KG1 (cell line): ENCODE data around the gene PSMC2.
"Not testable (repeated sequence)": the region's sequence is repeated elsewhere in the genome, so short reads cannot be mapped to it uniquely, and the experiment has no call there.

Experiments
- DNase-seq: peaks from one replicate; lab custom pipeline; 2025; lab: John Stamatoyannopoulos, UW

PSMC2 gene

DNA sequence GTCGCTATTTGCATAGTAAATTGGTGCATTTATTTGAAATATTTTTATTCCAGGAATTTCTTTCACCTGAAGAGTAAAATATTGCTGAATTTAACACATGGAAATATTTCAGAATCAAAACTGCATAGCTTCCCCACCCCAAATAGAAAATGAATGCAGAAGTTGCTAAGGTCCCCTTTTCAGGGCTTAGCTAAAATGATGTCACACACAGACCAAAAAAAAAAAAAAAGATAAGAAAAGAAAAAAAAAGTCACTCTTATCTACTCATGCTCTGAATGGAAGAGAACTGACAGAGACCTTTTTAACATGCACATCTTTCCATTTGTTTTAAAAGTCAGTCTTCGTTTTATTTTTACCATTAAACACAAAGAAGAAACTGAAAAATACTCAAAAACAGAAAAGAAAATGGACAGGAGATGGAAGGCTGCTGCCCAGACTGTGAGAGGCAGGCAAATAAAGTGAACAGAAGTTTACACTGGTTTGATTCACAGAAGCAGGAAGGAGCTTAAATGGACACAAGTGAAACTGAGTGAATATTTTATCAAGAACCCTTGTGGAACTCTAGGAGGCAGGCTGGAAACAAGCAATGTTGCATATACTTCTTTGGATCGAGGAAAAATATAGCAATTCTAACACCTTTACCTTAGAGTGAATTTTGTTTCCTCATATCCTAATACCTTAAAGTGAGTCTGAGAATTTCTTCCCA, 32.0 kb downstream of the PSMC2 start:
- DNase-seq: no peak

GRCh38 chr7:103380395-103381191, 33.1 kb downstream of the PSMC2 start:
- DNase-seq: no peak

GRCh38 chr7:103381280-103382031, 34.0 kb downstream of the PSMC2 start:
- no peak for DNase-seq

- no peak for DNase-seq
Observed at GRCh38 chr7:103382032-103382402, 34.6 kb downstream of the PSMC2 start.

DNA sequence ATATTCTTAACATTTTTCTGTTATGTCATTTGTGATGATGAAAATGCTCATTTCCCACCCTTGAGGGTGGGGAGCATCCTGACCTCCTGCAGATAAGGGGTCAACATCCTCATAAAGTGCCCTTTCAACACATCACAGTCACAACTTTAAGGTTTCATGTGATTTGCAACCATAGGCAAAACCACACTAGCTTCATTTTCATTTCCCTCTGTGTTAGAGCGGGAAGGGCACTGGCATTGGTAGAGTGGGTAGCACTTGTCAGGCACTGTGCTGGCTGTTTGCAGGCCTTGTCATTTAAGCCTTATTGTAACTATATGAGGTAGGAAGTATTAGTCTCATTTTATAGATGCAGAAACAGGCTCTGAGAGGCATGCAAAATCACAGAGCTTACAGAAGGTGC, 39.8 kb downstream of the PSMC2 start:
- no peak for DNase-seq

DNA sequence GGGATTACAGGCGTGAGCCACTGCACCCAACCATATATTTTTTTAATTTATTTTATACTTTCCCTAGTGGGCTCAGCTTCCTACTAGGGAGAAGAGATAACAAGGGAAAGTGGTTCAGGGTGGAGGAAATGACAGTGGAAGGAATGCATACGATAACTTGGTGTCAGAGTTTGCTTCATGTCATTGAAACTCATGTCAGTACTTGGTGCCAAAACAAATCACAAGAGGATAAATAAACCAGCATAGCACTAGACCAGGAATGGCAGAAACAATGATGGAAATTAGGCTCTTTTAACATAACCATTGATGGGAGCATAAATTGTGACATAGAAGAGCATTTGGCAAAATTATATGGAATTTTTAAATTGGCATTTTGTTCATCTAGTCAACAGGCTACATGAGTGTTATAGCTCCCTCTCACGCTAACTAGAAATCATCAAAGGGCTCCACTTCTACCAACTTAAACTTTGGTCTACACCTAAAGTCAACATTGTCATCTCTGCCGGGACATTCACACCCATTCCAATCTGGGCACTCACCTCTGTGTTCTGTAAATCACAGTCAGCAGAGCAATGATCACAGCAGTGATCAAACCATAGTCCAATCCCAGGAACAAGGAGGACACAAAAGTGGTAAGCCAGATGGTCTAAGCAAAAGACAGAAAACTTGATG, 41.2 kb downstream of the PSMC2 start:
- DNase-seq: no peak

- no peak for DNase-seq
Observed at GRCh38 chr7:103389263-103389662, 41.8 kb downstream of the PSMC2 start.

DNA sequence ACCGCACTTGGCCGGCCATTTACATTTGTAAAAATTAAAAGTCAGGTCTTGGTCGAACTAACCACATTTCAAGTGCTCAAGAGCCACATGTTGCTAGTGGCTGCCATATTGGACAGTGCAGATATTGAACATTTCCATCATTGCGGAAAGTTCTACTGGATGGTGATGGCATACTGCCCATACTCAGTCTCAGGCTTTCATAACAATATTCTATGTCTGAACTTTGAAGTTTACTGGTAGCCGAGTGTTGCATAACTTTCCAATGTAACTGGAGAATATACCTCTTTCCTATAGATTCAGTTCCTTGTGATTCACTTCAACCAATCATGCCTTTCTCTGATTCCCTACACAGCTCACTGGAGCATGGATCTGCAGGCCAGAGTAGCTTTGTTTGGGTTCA, 43.7 kb downstream of the PSMC2 start:
- DNase-seq: no peak

- no peak for DNase-seq
Observed at GRCh38 chr7:103391976-103392375, 44.5 kb downstream of the PSMC2 start.

GRCh38 chr7:103394566-103394965, 47.1 kb downstream of the PSMC2 start:
- DNase-seq: no peak

DNA sequence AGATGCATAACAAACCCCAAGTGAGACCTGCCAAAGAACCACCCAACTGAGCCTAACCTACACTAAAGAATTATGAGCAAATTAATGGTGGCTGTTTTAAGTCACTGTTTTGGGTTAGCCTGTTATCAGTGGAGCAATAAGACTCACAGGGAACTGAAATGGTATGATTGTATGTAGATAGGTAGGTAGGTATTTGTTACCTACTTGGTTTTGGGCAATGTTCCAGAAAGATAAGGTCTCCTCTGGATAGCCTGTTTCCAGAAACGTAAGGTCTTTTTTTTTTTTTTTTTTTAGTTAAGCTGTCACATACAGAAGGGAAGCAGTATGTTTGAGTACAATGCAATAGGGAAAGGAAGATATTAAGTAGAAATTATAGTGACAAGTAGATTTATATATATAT, 47.6 kb downstream of the PSMC2 start:
- no peak for DNase-seq

DNA sequence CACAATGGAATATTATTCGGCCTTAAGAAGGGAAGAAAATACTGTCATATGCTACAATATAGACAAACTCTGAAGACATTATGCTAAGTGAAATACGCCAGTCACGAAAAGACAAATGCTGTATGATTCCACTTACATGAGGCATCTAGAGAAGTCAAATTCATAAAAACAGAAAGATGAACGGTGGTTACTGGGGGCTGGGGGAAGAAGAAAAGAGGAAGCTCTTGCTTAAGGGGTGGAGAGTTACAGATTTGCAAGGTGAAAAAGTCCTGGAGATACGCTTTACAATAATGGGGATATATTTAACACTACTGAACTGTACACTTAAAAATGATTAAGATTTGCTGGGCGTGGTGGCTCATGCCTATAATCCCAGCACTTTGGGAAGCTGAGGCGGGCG, 49.0 kb downstream of the PSMC2 start:
- no peak for DNase-seq

DNA sequence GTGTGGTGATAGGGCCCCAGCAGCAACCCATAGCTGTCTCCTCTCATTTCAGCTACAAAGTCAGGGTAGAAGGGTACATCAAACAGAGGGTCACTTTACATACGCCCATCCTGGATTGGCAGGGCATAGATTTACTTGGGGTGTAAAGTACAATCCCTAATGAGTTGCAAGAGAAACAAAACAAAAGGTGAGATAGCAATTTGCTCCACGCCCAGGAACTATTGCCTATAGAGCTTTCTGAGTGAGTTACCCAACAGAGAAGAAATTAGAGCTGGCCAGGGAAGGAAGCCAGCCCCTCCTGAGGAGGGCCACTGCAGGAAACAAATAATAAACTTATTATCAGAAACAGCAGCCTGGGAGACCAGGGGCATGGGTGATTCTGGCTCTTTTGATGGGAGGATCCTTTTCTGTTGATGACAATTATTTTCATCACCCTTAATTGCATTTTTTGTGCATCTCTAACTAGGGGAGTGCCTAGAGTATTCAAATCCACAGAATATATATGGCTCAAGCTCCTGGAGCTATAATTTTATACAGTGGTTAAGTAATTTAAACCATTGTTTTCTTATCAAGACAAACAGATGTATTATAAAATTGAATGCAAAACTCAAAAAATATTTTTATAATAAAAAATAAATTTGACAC, 51.2 kb downstream of the PSMC2 start:
- no peak for DNase-seq

DNA sequence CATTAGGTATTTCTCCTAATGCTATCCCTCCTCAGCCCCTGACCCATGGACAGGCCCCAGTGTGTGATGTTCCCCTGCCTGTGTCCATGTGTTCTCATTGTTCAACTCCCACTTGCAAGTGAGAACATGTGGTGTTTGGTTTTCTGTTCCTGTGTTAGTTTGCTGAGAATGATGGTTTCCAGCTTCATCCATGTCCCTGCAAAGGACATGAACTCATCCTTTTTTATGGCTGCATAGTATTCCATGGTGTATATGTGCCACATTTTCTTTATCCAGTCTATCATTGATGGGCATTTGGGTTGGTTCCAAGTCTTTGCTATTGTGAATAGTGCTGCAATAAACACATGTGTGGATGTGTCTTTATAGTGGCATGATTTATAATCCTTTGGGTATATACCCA, 52.2 kb downstream of the PSMC2 start:
- not testable (repeated sequence) for DNase-seq

DNA sequence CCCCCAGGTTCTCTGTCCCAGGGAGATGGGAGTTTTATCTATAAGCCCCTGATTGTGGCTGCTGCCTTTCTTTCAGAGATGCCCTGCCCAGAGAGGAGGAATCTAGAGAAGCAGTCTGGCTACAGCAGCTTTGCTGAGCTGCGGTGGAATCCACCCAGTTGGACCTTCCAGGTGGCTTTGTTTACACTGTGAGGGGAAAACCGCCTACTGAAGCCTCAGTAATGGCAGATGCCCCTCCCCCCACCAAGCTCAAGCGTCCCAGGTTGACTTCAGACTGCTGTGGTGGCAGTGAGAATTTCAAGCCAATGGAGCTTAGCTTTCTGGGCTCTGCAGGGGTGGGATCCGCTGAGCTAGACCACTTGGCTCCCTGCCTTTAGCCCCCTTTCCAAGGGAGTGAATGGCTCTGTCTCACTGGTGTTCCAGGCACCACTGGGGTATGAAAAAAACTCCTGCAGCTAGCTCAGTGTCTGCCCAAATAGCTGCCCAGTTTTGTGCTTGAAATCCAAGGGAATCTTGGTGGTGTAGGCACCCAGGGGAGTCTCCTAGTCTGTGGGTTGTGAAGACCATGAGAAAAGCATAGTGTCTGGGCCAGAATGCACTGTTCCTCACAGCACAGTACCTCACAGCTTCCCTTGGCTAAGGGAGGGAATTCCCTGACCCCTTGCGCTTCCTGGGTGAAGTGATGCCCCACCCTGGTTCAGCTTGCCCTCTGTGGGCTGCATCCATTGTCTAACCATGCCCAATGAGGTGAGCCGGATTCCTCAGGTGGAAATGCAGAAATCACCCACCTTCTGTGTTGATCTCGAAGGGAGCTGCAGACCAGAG, 58.6 kb downstream of the PSMC2 start:
- not testable (repeated sequence) for DNase-seq

DNA sequence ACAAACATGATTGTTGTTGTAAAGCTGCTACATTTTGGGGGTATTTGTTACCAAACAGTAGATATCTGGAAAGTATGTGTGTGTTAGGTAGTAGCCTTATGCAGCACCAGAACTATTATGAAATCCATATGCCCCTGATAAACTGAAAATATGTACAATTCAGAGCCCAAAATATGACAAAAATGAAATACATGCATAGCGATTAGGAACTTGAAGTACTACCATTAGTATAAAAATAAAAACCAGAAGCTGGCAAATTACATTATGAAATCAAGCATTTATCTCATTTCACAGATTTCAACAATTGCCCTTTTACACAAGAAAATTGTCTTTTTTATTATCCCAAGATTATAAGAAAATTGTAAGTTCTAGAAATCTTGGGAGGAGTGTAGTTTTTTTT, 64.7 kb downstream of the PSMC2 start:
- no peak for DNase-seq

DNA sequence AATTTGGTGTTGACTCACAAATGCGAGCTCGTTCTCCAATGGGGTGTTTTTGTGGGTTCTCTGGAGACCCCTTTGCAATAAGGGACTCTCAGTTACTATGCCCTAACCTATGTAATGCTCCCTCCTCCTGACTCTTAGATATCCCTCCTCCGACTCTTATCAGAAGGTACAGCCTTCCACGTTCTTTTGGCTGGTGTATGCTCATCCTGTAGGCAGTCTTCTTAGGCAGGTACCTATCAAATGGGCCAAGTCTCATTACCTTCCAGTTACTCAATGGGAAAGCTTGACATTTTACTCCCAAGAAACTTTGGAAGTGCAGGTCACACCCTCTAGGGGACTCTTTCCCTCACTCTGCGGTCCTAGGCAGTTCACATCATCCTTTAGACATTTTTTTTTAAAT, 66.0 kb downstream of the PSMC2 start:
- no peak for DNase-seq

DNA sequence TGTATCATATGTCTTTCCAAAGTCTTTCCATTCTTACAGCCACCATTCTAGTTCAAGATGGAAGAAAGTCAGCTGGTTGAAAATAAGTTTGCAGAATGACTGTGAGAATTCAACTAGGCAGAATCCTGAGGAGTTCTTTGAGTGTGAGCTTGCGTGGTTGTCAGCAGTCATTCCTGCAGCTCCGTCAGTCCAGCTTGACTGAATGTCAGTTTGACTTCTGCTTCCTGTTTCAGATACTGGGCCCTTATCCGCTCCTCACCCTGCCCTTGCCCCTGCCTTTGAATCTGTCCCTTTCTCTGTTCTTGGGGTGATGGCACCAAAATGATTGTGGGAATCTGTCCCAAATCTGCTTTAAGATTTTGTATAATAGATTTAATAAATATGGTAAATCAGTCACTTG, 70.8 kb downstream of the PSMC2 start:
- no peak for DNase-seq
